Mesenchymal stem cell (in vitro differentiated cells and primary cell): ENCODE measurements around the gene PKDCC.

ENCODE experiments used
- DNase-seq: peaks from one replicate; pipeline ENCODE4 v3.0.0-alpha.2; 2013
- H2AFZ ChIP-seq: one replicate; pipeline ENCODE4 v1.6.1; 2013; ENCODE audit warnings: low read depth, mild to moderate bottlenecking, control low read depth, inconsistent platforms, low read length, moderate library complexity
- H2AK5ac ChIP-seq: 2 replicates; pipeline ENCODE4 v1.6.1; 2013; ENCODE audit warnings: low read length, moderate library complexity, mild to moderate bottlenecking, inconsistent platforms; ENCODE audit not compliant: severe bottlenecking
- H2BK120ac ChIP-seq: one replicate; pipeline ENCODE4 v1.6.1; 2013; ENCODE audit warnings: low read depth, mild to moderate bottlenecking, inconsistent platforms, low read length, moderate library complexity
- H2BK12ac ChIP-seq, 2 experiments: one replicate each; pipeline ENCODE4 v1.6.1; 2013; ENCODE audit warnings: inconsistent platforms in 2 of 2, low read length in 2 of 2, mild to moderate bottlenecking in 2 of 2, moderate library complexity in 2 of 2, control low read depth in 1 of 2
- H2BK15ac ChIP-seq: one replicate; pipeline ENCODE4 v1.6.1; 2013; ENCODE audit warnings: mild to moderate bottlenecking, low read depth, inconsistent platforms; ENCODE audit not compliant: poor library complexity, severe bottlenecking
- H2BK5ac ChIP-seq: 2 replicates; pipeline ENCODE4 v1.6.1; 2013; ENCODE audit warnings: low read depth, mild to moderate bottlenecking, low read length, control low read depth, inconsistent platforms; ENCODE audit not compliant: poor library complexity, severe bottlenecking
- H3K14ac ChIP-seq, 2 experiments: one replicate each; pipeline ENCODE4 v1.6.1; 2013; ENCODE audit warnings: inconsistent platforms in 2 of 2, low read length in 2 of 2, control low read depth in 1 of 2, mild to moderate bottlenecking in 1 of 2, moderate library complexity in 1 of 2
- H3K18ac ChIP-seq, 2 experiments: one replicate each; pipeline ENCODE4 v1.6.1; 2013; ENCODE audit warnings: inconsistent platforms in 2 of 2, low read length in 2 of 2, control low read depth in 1 of 2, low read depth in 1 of 2, mild to moderate bottlenecking in 1 of 2
- H3K23ac ChIP-seq, 2 experiments: one replicate each; pipeline ENCODE4 v1.6.1; 2013; ENCODE audit warnings: inconsistent platforms in 2 of 2, low read length in 2 of 2, mild to moderate bottlenecking in 2 of 2, moderate library complexity in 2 of 2, control low read depth in 1 of 2
- H3K27ac ChIP-seq: 2 replicates; pipeline ENCODE4 v1.5.1; 2013; ENCODE audit warnings: mild to moderate bottlenecking, moderate library complexity, low read length, control low read depth, inconsistent platforms; ENCODE audit not compliant: poor library complexity, severe bottlenecking
- H3K27me3 ChIP-seq, 2 experiments: 2 replicates each; pipeline versions ENCODE4 v1.6.1 to v1.7.0; 2013; ENCODE audit warnings: low read length in 2 of 2, mild to moderate bottlenecking in 2 of 2, moderate library complexity in 2 of 2, control low read depth in 1 of 2, inconsistent platforms in 1 of 2; ENCODE audit not compliant: control insufficient read depth in 1 of 2, insufficient read depth in 1 of 2
- H3K36me3 ChIP-seq, 2 experiments: 2 replicates each; pipeline versions ENCODE4 v1.6.1 to v1.7.0; 2013; ENCODE audit warnings: low read length in 2 of 2, control low read depth in 1 of 2, inconsistent platforms in 1 of 2, low read depth in 1 of 2, mild to moderate bottlenecking in 1 of 2; ENCODE audit not compliant: insufficient read depth in 2 of 2, control insufficient read depth in 1 of 2
- H3K4ac ChIP-seq, 2 experiments: one replicate each; pipeline ENCODE4 v1.6.1; 2013; ENCODE audit warnings: inconsistent platforms in 2 of 2, low read length in 2 of 2, mild to moderate bottlenecking in 2 of 2, moderate library complexity in 2 of 2, control low read depth in 1 of 2, low read depth in 1 of 2
- H3K4me1 ChIP-seq: 2 replicates; pipeline ENCODE4 v1.6.1; 2013; ENCODE audit warnings: low read depth, low read length, control low read depth; ENCODE audit not compliant: control insufficient read depth, insufficient read depth
- H3K4me2 ChIP-seq: 2 replicates; pipeline ENCODE4 v1.6.1; 2013; ENCODE audit warnings: low read length, mild to moderate bottlenecking, inconsistent platforms; ENCODE audit not compliant: poor library complexity, severe bottlenecking
- H3K4me3 ChIP-seq, 2 experiments: 2 replicates each; pipeline versions ENCODE4 v1.5.1 to v1.7.0; 2013; ENCODE audit warnings: low read length in 2 of 2, mild to moderate bottlenecking in 2 of 2, control low read depth in 1 of 2, low read depth in 1 of 2; ENCODE audit not compliant: insufficient read depth in 1 of 2
- H3K79me1 ChIP-seq: replicated peaks from 2 replicates; pipeline ENCODE4 v1.6.1; 2013; ENCODE audit warnings: mild to moderate bottlenecking, control low read depth, low read length, inconsistent platforms; ENCODE audit not compliant: poor library complexity, severe bottlenecking
- H3K9ac ChIP-seq: 2 replicates; pipeline ENCODE4 v1.7.0; 2013; ENCODE audit warnings: mild to moderate bottlenecking, low read length, moderate library complexity
- H3K9me3 ChIP-seq: 2 replicates; pipeline ENCODE4 v1.7.0; 2013; ENCODE audit warnings: mild to moderate bottlenecking, low read length; ENCODE audit not compliant: control insufficient read depth
- H4K8ac ChIP-seq: one replicate; pipeline ENCODE4 v1.6.1; 2013; ENCODE audit warnings: inconsistent platforms, mild to moderate bottlenecking, low read length, moderate library complexity
- H4K91ac ChIP-seq: one replicate; pipeline ENCODE4 v1.6.1; 2013; ENCODE audit warnings: mild to moderate bottlenecking, low read length, inconsistent platforms
- WGBS: methylation state at CpG from one replicate; pipeline ENCODE4 v1.1.7; 2013; ENCODE audit warnings: mixed read lengths; 5-methylcytosine and 5-hydroxymethylcytosine counted together

PKDCC gene

GRCh38 chr2:42009657-42010580, 37.9 kb upstream of the PKDCC start:
- Histone ChIP-seq H2BK120ac (no peak overlapping the region), H4K91ac (no peak overlapping the region), H3K9ac (peak overlapping the region; percentile 60), H3K4ac (no peak overlapping the region), H3K4me1 (peaks cover 21% of the 10 kb centered on the region), H2BK5ac (no peak overlapping the region), H3K36me3 (no peaks in the 10 kb centered on the region), H3K4me2 (no peak overlapping the region), H3K27me3 (peaks cover 0 to 17% of the 10 kb centered on the region in 2 experiments), H3K18ac (no peak overlapping the region), H3K9me3 (no peaks in the 10 kb centered on the region), H3K14ac (no peak overlapping the region), H2BK12ac (peak overlapping the region in 1 of 2 experiments; percentile 8), H2AFZ (no peak overlapping the region), H2AK5ac (no peak overlapping the region), H3K79me1 (no peaks in the 10 kb centered on the region), H3K27ac (no peak overlapping the region), H3K23ac (no peak overlapping the region), H2BK15ac (no peak overlapping the region), H4K8ac (no peak overlapping the region), H3K4me3 (peak overlapping the region in 1 of 2 experiments; percentile 63)
- 99% methylated on average over 8 of the region's 10 CpGs for WGBS
- peak; percentile 55 for DNase-seq

DNA sequence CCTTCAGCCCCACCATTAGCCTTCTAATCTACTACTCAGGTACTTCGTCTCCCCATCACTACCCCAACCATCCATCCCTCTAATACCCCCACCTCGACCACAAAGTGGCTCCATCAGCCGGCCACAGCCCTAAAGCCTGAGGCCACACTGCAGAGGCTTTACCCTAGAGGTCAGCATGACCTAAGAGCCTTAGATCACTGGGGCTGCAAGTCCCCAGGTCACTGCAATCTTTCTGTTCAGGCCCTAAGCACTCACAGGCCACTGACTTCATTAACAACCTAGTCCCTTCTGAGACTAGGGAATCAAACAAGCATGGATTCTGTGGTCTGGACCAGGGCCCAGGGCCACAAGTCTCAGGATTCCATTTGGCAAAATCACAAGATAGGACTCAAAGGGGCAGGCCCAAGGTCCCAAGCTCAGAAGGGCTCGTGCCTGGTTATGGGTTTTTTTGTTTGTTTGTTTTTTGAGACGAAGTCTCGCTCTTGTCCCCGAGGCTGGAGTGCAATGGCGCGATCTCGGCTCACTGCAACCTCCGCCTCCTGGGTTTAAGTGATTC, 37.0 kb upstream of the PKDCC start:
- WGBS, result 52% methylated on average over 11 of the region's 11 CpGs

GRCh38 chr2:42012137-42012536, 35.7 kb upstream of the PKDCC start:
- Histone ChIP-seq H2BK5ac (no peak overlapping the region), H4K8ac (no peak overlapping the region), H2BK12ac (no peak overlapping the region), H3K4me3 (no peak overlapping the region), H3K4ac (no peak overlapping the region), H2BK15ac (no peak overlapping the region), H2AK5ac (no peak overlapping the region), H3K4me1 (peaks cover 21% of the 10 kb centered on the region), H3K14ac (no peak overlapping the region), H2BK120ac (no peak overlapping the region), H3K27ac (no peak overlapping the region), H3K36me3 (no peaks in the 10 kb centered on the region), H3K9ac (no peak overlapping the region), H3K18ac (no peak overlapping the region), H4K91ac (no peak overlapping the region), H3K9me3 (no peaks in the 10 kb centered on the region), H3K27me3 (peaks cover 0 to 4% of the 10 kb centered on the region in 2 experiments), H3K23ac (no peak overlapping the region), H3K4me2 (no peak overlapping the region), H2AFZ (no peak overlapping the region), H3K79me1 (no peaks in the 10 kb centered on the region)
- no peak for DNase-seq
- no CpG with 5 or more reads among the region's 1 CpG for WGBS

More for the DNA sequence above, 37.0 kb upstream of the PKDCC start:
- Histone ChIP-seq H3K9me3 (no peaks in the 10 kb centered on the region), H2BK12ac (no peak overlapping the region), H3K4me1 (peaks cover 21% of the 10 kb centered on the region), H2BK120ac (peak overlapping the region; percentile 12), H3K4me2 (no peak overlapping the region), H2BK15ac (no peak overlapping the region), H3K18ac (peak overlapping the region in 1 of 2 experiments; percentile 38), H3K14ac (no peak overlapping the region), H3K4me3 (no peak overlapping the region), H2AK5ac (no peak overlapping the region), H3K27me3 (peaks cover 0 to 10% of the 10 kb centered on the region in 2 experiments), H2AFZ (no peak overlapping the region), H3K27ac (no peak overlapping the region), H3K4ac (no peak overlapping the region), H4K8ac (no peak overlapping the region), H3K23ac (no peak overlapping the region), H3K36me3 (no peaks in the 10 kb centered on the region), H3K9ac (no peak overlapping the region), H4K91ac (peak overlapping the region; percentile 19), H2BK5ac (no peak overlapping the region), H3K79me1 (no peaks in the 10 kb centered on the region)
- DNase-seq, result peak; percentile 87

GRCh38 chr2:42012651-42013050, 35.2 kb upstream of the PKDCC start:
- H3K4me1 ChIP-seq, result peaks cover 21% of the 10 kb centered on the region
- peaks cover 0 to under 1% of the 10 kb centered on the region in 2 experiments for H3K27me3 ChIP-seq
- no peak overlapping the region for H2BK15ac ChIP-seq
- H3K18ac ChIP-seq, result peak overlapping the region in 1 of 2 experiments; percentile 38
- H3K14ac ChIP-seq, result no peak overlapping the region
- H3K4me2 ChIP-seq, result no peak overlapping the region
- H4K91ac ChIP-seq, result no peak overlapping the region
- no peaks in the 10 kb centered on the region for H3K36me3 ChIP-seq
- H2BK120ac ChIP-seq, result no peak overlapping the region
- no peak overlapping the region for H3K9ac ChIP-seq
- H2BK5ac ChIP-seq, result no peak overlapping the region
- no peak overlapping the region for H3K27ac ChIP-seq
- H2AK5ac ChIP-seq, result no peak overlapping the region
- H3K9me3 ChIP-seq, result no peaks in the 10 kb centered on the region
- H4K8ac ChIP-seq, result no peak overlapping the region
- no peak overlapping the region for H2AFZ ChIP-seq
- no peak for DNase-seq
- H3K23ac ChIP-seq, result no peak overlapping the region
- no peaks in the 10 kb centered on the region for H3K79me1 ChIP-seq
- H2BK12ac ChIP-seq, result no peak overlapping the region
- no peak overlapping the region for H3K4ac ChIP-seq
- no peak overlapping the region for H3K4me3 ChIP-seq
